Germinal center (tissue), 1 donor: ENCODE measurements around the gene TUT7.

Source experiments
- DNase-seq: peaks from one replicate; pipeline ENCODE4 v3.0.0; 2012; ENCODE audit warnings: mixed read lengths, low spot score

The TUT7 gene

GRCh38 chr9:86259557-86259956, 94.7 kb downstream of the TUT7 start, which contains the start of gene C9orf153:
TSS of gene C9orf153 (minus strand) at chr9:86259657. CDS start at chr9:86229603, 30,054 bp downstream.
- DNase-seq = no peak

GRCh38 chr9:86257391-86257790, 96.8 kb downstream of the TUT7 start:
- DNase-seq = no peak

- DNase-seq = no peak
Observed at GRCh38 chr9:86256653-86257052, 97.6 kb downstream of the TUT7 start.

GRCh38 chr9:86253577-86253976, 100.6 kb downstream of the TUT7 start:
- DNase-seq = no peak

GRCh38 chr9:86252870-86253269, 101.3 kb downstream of the TUT7 start:
- no peak for DNase-seq

- DNase-seq = no peak
Observed at GRCh38 chr9:86250123-86250522, 104.1 kb downstream of the TUT7 start.

GRCh38 chr9:86248746-86249145, 105.5 kb downstream of the TUT7 start:
- no peak for DNase-seq

GRCh38 chr9:86246752-86247161, 107.5 kb downstream of the TUT7 start:
- no peak for DNase-seq

GRCh38 chr9:86242071-86242470, 112.1 kb downstream of the TUT7 start:
- no peak for DNase-seq

GRCh38 chr9:86241216-86241615, 113.0 kb downstream of the TUT7 start:
- DNase-seq = no peak

- DNase-seq = no peak
Observed at GRCh38 chr9:86238861-86239770, 115.1 kb downstream of the TUT7 start.
